A549 treated with CORT108297 at 1 μM for 4 hours (cell line): ENCODE data around the gene OR10Z1. TPM values are rescaled to one million over a fixed set of nuclear protein-coding genes. Genes with fewer than 3 reads are reported as not detected.

Experiments
- total RNA-seq: library from RNA; stranded (reverse); fragments of 200-300 nt; extraction: Qiagen RNA extraction; gene quantifications from 5 replicates; pipeline ENCODE4 v1.2.3, GENCODE V29; 2022

OR10Z1 gene, protein sequence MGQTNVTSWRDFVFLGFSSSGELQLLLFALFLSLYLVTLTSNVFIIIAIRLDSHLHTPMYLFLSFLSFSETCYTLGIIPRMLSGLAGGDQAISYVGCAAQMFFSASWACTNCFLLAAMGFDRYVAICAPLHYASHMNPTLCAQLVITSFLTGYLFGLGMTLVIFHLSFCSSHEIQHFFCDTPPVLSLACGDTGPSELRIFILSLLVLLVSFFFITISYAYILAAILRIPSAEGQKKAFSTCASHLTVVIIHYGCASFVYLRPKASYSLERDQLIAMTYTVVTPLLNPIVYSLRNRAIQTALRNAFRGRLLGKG
- total RNA-seq = not detected in 5 replicates

DNA sequence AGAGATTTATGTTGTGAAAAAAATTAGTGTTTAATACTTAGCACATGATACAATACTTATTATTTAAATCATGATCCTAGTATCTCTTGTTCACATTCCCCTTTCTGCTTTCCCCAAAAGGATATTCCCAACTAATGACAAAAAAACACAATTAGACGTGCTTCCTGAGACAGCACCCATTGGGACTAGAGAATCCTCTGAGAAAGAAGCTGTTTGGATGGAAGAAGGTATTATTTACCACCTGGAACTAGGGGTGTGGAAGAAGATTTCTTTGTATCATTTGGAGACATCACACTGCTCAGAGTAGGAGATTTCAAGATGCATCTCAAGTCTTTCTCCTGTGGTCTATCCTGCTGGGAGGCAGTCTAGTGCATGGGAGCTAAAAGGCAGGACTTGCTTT, at the start of gene OR10Z1:
Gene OR10Z1 (plus strand): TSS at position 301 of the 400 bp plus-strand sequence. CDS start 1,171 bp downstream, outside the sequence.

GRCh38 chr1:158570480-158570879, 34.6 kb upstream of the OR10Z1 start, which contains the start of gene OR6P1:
Gene OR6P1 (minus strand): TSS chr1:158570580. CDS start chr1:158563604, 6,976 bp downstream.

GRCh38 chr1:158579733-158580132, 25.3 kb upstream of the OR10Z1 start, which contains the start of gene OR10X1:
Gene OR10X1 (minus strand): TSS chr1:158579899. CDS start chr1:158579899, 0 bp downstream.

Other genes starting within 250 kb of the OR10Z1 start
- not detected in 5 replicates for gene OR10T2, start 205.8 kb upstream of the OR10Z1 start, total RNA-seq
- gene OR10K2, start 179.0 kb upstream of the OR10Z1 start, total RNA-seq = not detected in 5 replicates
- gene OR10K1, start 143.4 kb upstream of the OR10Z1 start, total RNA-seq = not detected in 5 replicates
- not detected in 5 replicates for gene OR10R2, start 133.0 kb upstream of the OR10Z1 start, total RNA-seq
- gene OR6Y1, start 50.9 kb upstream of the OR10Z1 start, total RNA-seq = not detected in 5 replicates
- gene OR6P1, start 34.7 kb upstream of the OR10Z1 start, total RNA-seq = not detected in 5 replicates
- gene OR10X1, start 25.4 kb upstream of the OR10Z1 start, total RNA-seq = not detected in 5 replicates
- gene SPTA1, start 81.4 kb downstream of the OR10Z1 start, total RNA-seq = not detected in 5 replicates
- gene OR6K2, start 95.4 kb downstream of the OR10Z1 start, total RNA-seq = not detected in 5 replicates
- not detected in 5 replicates for gene OR6K3, start 115.5 kb downstream of the OR10Z1 start, total RNA-seq
- not detected in 5 replicates for gene OR6K6, start 149.5 kb downstream of the OR10Z1 start, total RNA-seq
- gene OR6N1, start 166.9 kb downstream of the OR10Z1 start, total RNA-seq = not detected in 5 replicates
- gene OR6N2, start 175.9 kb downstream of the OR10Z1 start, total RNA-seq = not detected in 5 replicates
- gene MNDA, start 226.1 kb downstream of the OR10Z1 start, total RNA-seq = not detected in 5 replicates